Nephron (organoid): ENCODE data around the gene CEBPE.
A peak's percentile ranks its signal among the peaks of the same experiment; 100 is the strongest.

Source experiments
- H3K27ac Mint-ChIP-seq, 3 experiments: 2 replicates each; pipeline ENCODE4 v1.8.0; 2020; ENCODE audit warnings: mixed read lengths in 3 of 3, mild to moderate bottlenecking in 2 of 3, moderate library complexity in 1 of 3
- H3K27me3 Mint-ChIP-seq: 2 replicates; pipeline ENCODE4 v1.8.0; 2021; ENCODE audit warnings: low read depth, mild to moderate bottlenecking, moderate library complexity, mixed read lengths
- H3K36me3 Mint-ChIP-seq: 2 replicates; pipeline ENCODE4 v1.8.0; 2020; ENCODE audit warnings: low read depth, mixed read lengths
- H3K4me1 Mint-ChIP-seq: 2 replicates; pipeline ENCODE4 v1.8.0; 2020; ENCODE audit warnings: mixed read lengths
- H3K4me3 Mint-ChIP-seq, 3 experiments: 2 replicates each; pipeline ENCODE4 v1.8.0; 2020; ENCODE audit warnings: mild to moderate bottlenecking in 3 of 3, mixed read lengths in 3 of 3, moderate library complexity in 2 of 3
- H3K9me3 Mint-ChIP-seq: 2 replicates; pipeline ENCODE4 v1.8.0; 2020; ENCODE audit warnings: mixed read lengths
- TF ChIP-seq, protein P1 (sequence below), 3 experiments: fragments of 200-600 bp; sonication (generic); IDR thresholded peaks; one replicate each; pipeline ENCODE4 v1.5.0; 2021; ENCODE audit warnings: antibody characterized with exemption in 3 of 3; ENCODE audit not compliant: unreplicated experiment in 3 of 3

CEBPE gene

DNA sequence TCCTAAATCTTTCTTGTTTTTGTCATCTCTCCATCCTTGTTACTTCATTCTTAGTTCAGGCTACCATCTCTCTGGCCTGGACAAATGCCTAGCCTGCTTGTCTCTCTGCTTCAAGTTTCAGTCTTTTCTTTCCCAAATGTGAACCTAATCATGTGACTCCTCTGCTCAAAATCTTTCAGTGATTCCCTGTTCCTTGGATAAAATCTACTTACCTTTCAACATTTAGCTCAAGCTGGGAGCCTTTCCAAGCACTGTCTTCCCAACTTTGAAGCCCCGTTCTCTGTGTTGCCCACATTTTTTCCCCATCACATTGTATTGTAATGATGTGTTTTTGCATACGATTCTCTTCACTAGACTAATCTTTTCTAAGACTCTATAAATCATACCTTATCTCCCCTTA is 39.7 kb upstream of the CEBPE start:
- Mint-ChIP-seq H3K9me3 (no peaks in the 10 kb centered on the region), H3K27ac (peak overlapping the region; percentile 91 to 97 (median 97)), H3K36me3 (peaks cover 49% of the 10 kb centered on the region), H3K4me1 (peaks cover 73% of the 10 kb centered on the region), H3K27me3 (no peaks in the 10 kb centered on the region), H3K4me3 (peak overlapping the region in 2 of 3 experiments; percentile 24 to 33)
- TF ChIP-seq, protein P1, sequence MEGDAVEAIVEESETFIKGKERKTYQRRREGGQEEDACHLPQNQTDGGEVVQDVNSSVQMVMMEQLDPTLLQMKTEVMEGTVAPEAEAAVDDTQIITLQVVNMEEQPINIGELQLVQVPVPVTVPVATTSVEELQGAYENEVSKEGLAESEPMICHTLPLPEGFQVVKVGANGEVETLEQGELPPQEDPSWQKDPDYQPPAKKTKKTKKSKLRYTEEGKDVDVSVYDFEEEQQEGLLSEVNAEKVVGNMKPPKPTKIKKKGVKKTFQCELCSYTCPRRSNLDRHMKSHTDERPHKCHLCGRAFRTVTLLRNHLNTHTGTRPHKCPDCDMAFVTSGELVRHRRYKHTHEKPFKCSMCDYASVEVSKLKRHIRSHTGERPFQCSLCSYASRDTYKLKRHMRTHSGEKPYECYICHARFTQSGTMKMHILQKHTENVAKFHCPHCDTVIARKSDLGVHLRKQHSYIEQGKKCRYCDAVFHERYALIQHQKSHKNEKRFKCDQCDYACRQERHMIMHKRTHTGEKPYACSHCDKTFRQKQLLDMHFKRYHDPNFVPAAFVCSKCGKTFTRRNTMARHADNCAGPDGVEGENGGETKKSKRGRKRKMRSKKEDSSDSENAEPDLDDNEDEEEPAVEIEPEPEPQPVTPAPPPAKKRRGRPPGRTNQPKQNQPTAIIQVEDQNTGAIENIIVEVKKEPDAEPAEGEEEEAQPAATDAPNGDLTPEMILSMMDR (IDR thresholded peaks at IDR 0.05; ENCODE audit: unreplicated experiment in 3 of 3) = no peak

DNA sequence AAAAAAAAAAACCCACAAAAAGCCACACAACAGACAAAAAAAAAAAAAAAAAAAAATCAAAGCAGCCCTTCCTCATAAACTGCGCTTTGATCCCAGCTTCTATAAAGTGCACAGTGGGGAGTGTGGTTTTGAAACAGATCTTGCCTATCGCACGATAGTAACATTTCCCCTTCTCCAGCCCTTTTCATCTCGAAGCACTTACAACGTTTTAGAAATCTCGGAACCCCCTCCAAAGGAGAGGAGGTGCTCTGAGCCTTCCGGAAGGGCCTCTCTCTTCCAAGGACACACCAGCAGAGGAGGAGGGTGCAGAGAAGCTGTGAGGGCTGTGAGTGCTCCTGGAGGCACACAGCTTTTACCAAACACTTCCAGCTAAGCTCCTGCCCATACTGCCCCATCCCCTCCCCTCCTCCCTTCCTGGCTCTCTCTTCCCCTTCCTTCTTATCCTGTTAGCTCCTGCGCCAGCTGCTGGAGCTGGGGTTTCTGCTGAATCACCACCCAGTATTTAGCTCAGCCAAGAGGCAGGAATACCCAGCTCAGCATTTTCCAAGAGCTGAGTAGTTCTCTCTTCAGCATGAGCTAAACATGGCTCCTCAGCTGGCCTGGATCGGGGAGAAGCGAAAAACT is 36.0 kb upstream of the CEBPE start:
- peak overlapping the region; percentile 33 to 68 (median 60) for H3K4me3 Mint-ChIP-seq
- no peaks in the 10 kb centered on the region for H3K27me3 Mint-ChIP-seq
- H3K27ac Mint-ChIP-seq = peak overlapping the region; percentile 98 to 99 (median 98)
- no peaks in the 10 kb centered on the region for H3K9me3 Mint-ChIP-seq
- H3K36me3 Mint-ChIP-seq = peaks cover 39% of the 10 kb centered on the region
- TF ChIP-seq, protein P1 (IDR thresholded peaks at IDR 0.05; ENCODE audit: unreplicated experiment in 3 of 3) = no peak
- peaks cover 61% of the 10 kb centered on the region for H3K4me1 Mint-ChIP-seq

DNA sequence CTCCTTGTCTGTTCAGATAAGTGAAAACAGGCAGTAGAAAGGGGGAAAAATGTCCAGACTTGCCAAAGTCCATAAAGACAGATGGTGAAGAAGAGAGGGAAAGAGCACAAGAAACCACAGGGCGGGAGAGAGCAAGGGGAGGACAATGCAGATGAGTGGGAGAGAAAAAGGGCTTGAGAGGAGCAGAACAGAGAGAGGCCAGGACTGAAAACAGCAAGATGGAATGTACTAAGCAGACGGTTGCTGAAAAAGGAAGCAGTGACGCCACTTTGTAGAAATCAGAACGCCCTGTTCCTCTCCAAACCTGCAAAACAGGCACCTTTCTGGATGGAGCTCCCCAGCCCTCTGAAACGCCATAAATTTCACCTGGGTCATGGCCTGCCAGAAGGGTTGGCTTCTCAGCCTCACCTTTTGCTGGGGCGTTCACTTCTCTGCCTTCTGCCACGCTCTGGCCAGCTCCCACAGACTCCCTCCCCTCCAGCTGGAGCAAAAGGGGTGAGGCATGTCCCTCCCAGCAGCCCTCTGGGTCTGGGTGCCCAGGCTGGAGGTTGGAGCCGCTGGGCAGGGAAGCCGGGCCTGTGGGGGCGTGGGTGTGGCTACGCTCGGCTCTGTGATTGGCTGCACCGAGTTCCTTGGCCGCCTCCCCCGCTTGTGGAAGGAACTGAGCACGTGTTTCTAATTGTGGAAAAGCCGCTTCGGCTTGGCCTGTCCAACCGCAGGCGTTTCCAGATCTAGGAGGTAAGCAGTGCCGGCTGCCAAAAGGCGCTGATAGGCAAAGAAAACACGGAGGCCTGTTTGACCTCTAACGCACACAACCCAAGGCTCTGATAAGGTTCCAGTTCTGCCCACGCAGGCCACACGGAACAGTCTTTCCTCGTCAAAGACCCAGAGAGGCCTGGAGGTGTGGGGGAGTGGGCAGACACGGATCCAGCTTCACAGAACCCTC is 35.1 kb upstream of the CEBPE start:
- H3K27me3 Mint-ChIP-seq = no peaks in the 10 kb centered on the region
- peaks cover 41% of the 10 kb centered on the region for H3K36me3 Mint-ChIP-seq
- peaks cover 2% of the 10 kb centered on the region for H3K9me3 Mint-ChIP-seq
- H3K4me1 Mint-ChIP-seq = peaks cover 55% of the 10 kb centered on the region
- H3K4me3 Mint-ChIP-seq = peak overlapping the region; percentile 50 to 68 (median 60)
- H3K27ac Mint-ChIP-seq = peak overlapping the region; percentile 98 to 99 (median 98)
- TF ChIP-seq, protein P1 (IDR thresholded peaks at IDR 0.05; ENCODE audit: unreplicated experiment in 3 of 3) = no peak

DNA sequence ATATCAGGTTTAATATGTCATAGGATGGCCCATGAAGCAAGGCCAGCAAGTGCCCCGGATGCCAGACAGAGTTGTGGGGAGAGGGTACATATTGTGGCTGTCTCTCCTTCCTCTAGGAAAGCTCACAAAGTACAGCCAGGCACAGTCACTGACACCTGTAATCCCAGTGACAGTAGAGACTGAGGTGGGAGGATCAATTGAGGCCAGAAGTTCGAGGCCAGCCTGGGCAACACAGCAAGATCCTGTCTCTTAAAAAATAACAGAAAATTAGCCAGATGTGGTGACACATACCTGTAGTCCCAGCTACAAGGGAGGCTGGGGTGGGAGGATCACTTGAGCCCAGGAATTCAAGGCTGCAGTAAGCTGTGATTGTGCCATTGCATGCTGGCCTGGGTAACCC is 32.3 kb upstream of the CEBPE start:
- peaks cover 3% of the 10 kb centered on the region for H3K9me3 Mint-ChIP-seq
- H3K27me3 Mint-ChIP-seq = no peaks in the 10 kb centered on the region
- TF ChIP-seq, protein P1 (IDR thresholded peaks at IDR 0.05; ENCODE audit: unreplicated experiment in 3 of 3) = no peak
- peaks cover 34% of the 10 kb centered on the region for H3K4me1 Mint-ChIP-seq
- peak overlapping the region in 1 of 3 experiments; percentile 42 for H3K27ac Mint-ChIP-seq
- no peak overlapping the region for H3K4me3 Mint-ChIP-seq
- peaks cover 40% of the 10 kb centered on the region for H3K36me3 Mint-ChIP-seq

DNA sequence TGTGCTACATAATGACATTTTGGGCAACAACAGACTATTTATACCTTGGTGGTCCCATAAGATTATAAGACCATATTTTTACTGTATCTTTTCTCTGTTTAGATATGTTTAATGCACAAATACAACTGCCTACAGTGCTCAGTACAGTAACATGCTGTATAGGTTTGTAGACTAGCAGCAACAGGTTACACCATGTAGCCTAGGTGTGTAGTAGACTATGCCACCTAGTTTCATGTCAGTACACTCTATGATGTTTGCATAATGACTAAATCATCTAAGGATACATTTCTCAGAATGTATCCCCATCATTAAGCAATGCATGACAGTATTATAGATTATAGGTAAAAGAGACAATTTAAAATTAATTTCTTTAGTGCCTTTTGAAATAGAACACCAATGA is 30.7 kb upstream of the CEBPE start:
- H3K36me3 Mint-ChIP-seq = peaks cover 45% of the 10 kb centered on the region
- H3K27ac Mint-ChIP-seq = peak overlapping the region in 1 of 3 experiments; percentile 44
- H3K4me1 Mint-ChIP-seq = peaks cover 23% of the 10 kb centered on the region
- no peak overlapping the region for H3K4me3 Mint-ChIP-seq
- TF ChIP-seq, protein P1 (IDR thresholded peaks at IDR 0.05; ENCODE audit: unreplicated experiment in 3 of 3) = no peak
- peaks cover 3% of the 10 kb centered on the region for H3K9me3 Mint-ChIP-seq
- H3K27me3 Mint-ChIP-seq = no peaks in the 10 kb centered on the region
